ENCODE data around the gene TRIML2.

Gene TRIML2

GRCh38 chr4:188109157-188109755 is at the start of gene TRIML2:
TRIML2 (minus strand) TSS chr4:188109603; CDS start chr4:188105368, 4,235 bp downstream.
- DNase-seq, result no peak

DNA sequence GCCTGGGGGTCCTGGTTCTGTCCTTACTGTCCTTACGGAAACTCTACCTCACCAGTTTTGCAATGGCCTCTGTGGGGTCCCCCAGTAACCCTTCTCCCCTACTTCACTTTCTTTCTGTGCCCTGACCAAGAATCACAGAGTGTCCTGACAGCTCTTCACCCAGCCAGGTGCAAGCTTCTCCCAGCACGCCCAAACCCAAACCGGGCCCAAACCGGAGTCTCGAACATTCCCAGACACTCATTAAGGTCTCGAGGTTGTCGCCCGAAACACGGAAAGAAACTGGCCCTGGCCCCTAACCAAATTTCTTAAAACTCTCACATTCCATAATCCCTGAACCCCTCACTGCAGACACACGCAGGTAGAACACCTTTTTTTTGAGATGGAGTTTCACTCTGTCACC is 48.9 kb upstream of the TRIML2 start:
- DNase-seq, result no peak

DNA sequence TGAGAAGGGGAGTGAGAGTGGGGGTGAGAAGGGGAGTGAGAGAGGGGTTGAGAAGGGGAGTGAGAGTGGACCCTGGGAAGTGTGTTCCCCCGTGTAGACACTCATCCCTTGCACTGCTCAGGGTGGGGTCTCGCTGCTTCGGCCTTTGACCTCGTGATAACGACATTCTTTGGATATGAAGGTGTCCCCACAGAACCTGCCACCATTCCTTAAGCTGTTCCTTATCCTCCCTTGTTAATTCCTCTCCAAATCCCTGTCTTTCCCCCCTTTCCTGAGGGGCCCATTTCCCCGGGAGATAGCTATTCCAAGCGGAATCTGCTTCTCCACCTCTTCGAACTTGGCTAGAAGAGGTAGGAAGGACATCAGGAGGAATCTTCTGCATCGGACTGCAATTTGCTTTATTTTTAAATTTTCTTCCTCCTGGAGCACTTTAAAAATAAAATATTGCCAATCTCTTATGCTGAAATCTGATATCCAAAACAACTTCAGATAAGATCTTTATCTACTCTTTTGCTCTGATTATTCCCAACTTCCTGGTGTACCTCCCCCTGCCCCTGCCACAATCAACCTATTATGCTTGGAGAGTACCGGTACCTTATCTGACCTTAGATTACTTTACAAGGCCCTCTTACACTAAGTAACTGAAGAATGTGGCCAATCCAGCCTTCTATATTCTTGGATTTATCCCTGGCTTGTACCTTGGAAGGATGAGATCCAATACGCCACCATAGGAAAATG is 45.4 kb upstream of the TRIML2 start:
- no peak for DNase-seq

DNA sequence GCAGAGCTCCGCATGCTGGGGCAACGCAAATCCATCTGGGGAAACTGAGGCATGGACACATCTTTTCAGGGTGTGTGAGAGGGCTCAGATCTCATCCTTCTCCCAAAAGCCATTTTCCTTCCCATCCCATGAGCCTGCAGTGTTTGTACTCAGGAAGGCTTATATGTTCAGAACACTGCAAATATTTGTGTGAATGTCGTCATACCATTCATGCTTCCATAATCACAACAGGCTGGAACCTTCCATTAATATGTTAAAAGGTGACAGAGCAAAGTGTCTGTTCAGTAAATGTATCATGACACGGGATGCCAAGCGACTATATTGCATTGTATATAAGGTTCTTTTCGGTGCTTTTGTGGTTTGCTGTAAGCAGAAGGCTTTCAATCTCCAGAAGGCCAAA is 38.4 kb upstream of the TRIML2 start:
- DNase-seq, result no peak

GRCh38 chr4:188147176-188147575 is 37.8 kb upstream of the TRIML2 start:
- no peak for DNase-seq

DNA sequence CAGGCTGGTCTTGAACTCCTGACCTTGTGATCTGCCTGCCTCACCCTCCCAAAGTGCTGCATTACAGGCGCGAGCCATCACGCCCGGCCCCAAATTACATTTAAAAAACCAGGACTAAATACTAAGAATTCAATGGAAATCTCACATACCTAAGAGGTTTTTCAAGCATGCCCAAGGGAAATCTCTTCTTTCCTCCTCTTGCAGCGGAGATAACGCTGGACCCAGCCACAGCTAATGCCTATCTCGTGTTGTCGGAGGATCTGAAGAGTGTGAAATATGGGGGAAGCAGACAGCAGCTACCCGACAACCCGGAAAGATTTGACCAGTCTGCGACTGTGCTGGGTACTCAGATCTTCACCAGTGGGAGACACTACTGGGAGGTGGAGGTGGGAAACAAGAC is 37.2 kb upstream of the TRIML2 start:
- no peak for DNase-seq

- no peak for DNase-seq
Observed at GRCh38 chr4:188145601-188146000, 36.2 kb upstream of the TRIML2 start.

- no peak for DNase-seq
Observed at GRCh38 chr4:188143731-188144130, 34.3 kb upstream of the TRIML2 start.

- DNase-seq, result no peak
Observed at GRCh38 chr4:188139671-188140070, 30.3 kb upstream of the TRIML2 start.

- no peak for DNase-seq
Observed at GRCh38 chr4:188139141-188139540, 29.7 kb upstream of the TRIML2 start, which contains the start of gene TRIML1. TRIML1 (plus strand) TSS chr4:188139441; CDS start chr4:188139559, 118 bp downstream.

GRCh38 chr4:188138227-188138626 is 28.8 kb upstream of the TRIML2 start:
- DNase-seq, result no peak

DNA sequence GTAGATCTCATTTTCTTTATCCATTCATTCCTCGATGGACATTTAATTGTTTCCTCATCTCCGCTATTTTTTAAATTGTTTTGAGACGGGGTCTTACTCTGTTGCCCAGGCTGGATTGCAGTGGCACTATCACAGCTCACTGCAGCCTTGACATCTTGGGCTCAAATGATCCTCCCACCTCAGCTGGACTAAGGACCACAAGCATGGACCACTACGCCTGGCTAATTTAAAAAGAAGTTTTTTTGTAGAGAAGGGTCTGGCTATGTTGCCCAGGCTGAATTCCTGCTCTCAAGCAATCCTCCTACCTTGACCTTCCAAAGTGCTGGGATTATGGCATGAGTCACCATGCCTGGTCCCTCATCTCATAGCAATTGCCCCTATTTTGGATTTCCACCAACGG is 22.8 kb upstream of the TRIML2 start:
- no peak for DNase-seq

- DNase-seq, result no peak
Observed at GRCh38 chr4:188130355-188130754, 21.0 kb upstream of the TRIML2 start.

- no peak for DNase-seq
Observed at GRCh38 chr4:188127214-188127874, 17.9 kb upstream of the TRIML2 start.

- no peak for DNase-seq
Observed at GRCh38 chr4:188121530-188121929, 12.1 kb upstream of the TRIML2 start.

DNA sequence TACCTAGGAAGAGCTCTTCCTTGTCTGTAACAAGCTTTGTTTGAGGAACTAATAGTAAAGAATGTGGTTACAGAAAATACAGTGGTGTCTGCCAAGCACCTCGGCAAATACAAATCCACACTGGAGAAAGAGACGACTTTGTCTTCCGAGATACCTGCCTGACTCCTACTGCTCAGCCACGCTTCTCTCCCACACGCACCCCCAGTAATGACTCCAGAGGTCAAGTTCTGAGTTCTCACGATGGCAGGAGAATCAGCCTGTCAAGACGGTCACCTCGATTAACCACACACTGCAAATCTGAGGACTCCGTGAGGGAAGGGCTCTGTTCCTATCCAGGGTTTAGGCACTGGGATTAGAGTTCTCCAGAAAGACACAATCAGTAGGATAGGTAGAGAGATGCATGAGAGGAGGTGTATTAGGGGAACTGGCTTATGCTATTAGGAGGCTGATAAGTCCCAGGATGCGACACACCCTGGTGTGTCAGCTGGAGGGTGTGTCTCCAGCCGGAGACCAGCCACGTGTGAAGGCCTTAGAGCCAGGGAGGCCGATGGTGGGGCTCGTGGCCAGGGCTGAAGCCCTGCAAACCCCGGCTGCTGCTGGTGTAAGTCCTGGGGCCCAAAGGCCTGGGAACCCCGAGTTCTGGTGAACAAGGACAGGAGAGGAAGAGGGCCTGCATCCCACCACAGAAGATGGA is 8.4 kb upstream of the TRIML2 start:
- no peak for DNase-seq

GRCh38 chr4:188113156-188113555 is 3.8 kb upstream of the TRIML2 start:
- DNase-seq, result no peak

DNA sequence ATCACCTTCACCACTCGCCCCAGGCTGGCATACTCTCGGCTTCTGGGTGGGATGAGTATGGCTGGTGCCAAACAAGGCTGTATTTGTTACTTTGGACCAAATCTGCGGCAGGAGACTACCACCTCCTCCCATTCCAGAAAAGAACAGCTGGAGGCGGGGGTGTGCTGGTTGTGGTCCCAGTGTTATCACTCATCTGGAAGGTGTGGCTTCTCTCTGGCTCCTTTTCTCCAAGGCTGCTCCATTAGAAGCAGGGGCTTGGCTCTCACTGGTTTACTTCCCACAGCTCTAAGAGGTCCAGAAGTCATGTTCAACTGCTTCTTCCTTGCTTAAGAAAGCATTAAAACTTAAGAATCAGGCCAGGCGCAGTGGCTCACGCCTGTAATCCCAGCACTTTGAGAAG is 2.6 kb upstream of the TRIML2 start:
- no peak for DNase-seq

DNA sequence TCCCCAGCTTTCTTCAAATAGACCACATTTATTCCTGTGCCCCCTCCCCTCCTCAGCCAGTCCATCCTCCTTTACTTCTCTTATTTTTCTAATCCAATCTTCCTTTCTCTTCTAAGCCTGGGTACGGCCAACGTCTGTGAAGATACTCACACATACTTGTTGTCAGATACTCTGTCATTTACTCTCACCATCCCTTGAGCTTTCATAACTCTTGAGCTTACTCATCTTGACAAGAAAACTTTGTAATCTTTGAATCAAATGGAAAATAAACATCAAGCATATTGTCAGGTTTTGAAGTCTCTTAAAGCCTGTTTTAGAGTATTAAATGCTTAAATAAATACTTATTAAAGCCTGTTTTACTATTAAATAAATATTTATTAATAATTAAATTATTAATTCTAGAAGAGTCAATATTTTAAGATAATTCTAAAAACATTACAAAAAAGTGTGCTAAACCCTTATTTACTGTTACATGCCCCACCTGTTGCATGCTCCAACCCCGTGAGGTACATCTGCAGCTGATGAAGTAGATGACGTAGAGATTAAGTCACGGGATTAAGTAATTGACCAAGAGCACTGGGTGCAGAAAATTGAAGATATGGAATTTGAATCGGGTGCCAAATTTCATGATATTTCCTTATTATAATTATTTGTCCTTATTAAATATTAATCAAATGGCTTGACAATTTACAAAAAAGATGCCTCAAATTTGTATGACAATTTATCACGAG is 1.5 kb upstream of the TRIML2 start:
- no peak for DNase-seq

DNA sequence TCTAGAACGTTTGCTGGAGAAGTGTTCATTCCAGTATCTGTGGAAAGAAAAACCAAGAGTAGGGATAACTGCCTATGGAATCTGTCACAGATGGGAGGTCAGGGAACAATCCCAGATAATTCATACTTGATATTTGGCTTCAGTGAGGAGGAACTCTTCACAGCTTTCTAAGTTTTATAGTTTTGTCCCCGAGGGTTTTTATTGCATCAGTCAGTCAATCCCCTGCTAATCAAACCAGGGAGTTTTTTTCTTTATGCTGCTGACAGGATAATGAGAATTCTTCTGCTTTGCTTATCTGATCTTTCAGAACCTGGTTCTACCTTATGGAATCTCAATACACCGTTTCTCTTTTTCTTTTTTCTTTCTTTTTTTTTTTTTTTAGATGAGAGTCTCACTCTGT is 633 bp upstream of the TRIML2 start:
- DNase-seq, result no peak

GRCh38 chr4:188107931-188108843 is 1.2 kb downstream of the TRIML2 start:
- DNase-seq, result no peak

GRCh38 chr4:188106454-188106853 is 2.9 kb downstream of the TRIML2 start:
- no peak for DNase-seq

Measured in activated effector memory CD4-positive, alpha-beta T cell treated with Interleukin-2 at 50 U/mL for 16 hours (primary cell).